GM10847 (cell line): Measurements from ENCODE around the gene GRIK4.

Experiments used
- POLR2A ChIP-seq: IDR thresholded peaks from 2 replicates; pipeline ENCODE4 v1.6.1; 2011; ENCODE audit not compliant: insufficient read length; ENCODE audit errors: extremely low read depth

The GRIK4 gene

DNA sequence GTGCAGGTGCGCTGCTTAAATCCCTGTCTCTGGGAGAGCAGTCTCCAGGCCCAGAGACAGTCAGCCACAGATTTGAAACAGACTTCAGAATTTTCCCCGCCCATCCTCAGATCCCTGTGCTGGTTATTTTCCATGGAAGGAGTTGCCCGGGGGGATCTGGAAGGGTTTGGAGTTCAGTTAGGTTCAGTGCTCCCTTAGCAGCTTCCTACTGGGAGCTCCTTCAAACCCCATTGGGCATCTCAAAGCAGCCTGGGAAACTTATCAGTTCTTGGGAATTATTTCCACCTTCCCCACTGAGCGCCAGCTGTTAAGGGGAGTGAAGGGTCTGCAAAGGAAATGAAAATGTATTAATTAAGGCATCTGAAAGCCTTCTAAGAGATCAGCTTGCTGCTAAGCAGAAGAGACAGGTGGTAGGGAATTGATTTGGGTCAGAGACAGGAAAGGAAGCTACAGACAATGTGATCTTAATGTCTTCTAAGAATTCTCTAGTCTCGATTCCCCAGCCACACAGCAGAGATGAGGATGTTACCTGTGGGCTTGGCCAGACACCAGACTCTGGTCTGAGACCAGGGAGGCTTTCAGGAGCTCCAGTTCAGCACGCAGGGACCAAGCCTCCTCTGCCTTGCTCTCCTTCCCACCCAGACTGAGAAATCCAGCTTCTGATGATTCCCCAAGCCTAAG is 406.2 kb downstream of the GRIK4 start:
- no peak for TF ChIP-seq POLR2A

DNA sequence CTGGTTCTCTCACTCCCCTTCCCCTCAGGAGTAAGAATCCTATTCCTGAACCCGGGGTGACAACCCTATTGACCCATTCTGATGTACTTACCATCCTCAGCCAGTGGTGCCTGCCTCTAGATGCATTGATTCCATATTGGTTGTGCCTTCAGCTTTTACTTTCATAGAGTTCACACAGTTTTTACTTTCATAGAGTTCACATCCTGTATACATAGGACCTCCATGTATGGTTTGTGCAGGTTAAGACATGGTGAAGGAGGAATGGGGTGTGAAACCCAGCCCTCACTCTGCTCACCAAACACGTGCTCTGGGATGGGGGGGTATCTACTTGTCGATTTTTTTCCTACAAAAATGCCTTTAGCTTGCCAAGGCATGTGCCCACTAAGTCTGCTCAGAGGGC is 406.7 kb downstream of the GRIK4 start:
- no peak for TF ChIP-seq POLR2A

DNA sequence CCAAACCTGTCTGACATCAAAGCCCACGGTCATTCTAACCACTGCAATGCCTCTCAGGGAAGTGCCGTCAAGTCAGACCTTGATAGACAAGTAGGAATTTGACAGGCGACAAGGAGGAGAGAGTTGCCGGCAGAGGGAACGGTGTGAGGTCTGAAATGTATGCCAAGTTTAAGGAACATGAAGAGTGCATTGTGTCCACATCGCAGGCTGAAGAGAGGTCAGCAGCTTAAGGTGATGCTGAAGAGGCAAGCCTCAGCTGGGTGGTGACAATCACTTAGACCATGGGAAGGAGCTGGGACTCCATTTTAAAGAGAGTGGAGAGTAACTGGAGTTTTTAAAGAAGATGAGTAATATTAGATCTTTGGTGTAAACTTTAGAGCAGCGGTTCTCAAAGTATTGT is 407.5 kb downstream of the GRIK4 start:
- no peak for TF ChIP-seq POLR2A

DNA sequence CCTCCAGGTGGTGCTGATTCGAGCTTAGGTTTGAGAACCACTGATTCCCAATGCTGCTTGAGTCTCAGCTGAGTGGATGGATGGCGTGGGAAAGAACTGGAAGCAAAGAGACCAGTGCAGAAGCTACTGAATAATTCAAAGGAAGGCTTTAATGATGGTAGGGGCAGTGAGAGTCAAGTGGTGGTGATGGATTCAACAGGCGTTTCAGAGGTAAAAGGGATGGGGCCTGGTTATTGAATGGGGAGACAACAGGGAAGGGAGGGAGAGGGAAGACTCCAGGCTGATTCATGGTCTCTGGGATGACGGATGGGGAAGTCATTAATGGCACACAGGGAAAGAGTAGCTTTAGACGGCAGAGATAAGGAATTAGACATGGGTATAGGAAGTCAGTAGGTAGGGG is 408.0 kb downstream of the GRIK4 start:
- TF ChIP-seq POLR2A, result no peak

DNA sequence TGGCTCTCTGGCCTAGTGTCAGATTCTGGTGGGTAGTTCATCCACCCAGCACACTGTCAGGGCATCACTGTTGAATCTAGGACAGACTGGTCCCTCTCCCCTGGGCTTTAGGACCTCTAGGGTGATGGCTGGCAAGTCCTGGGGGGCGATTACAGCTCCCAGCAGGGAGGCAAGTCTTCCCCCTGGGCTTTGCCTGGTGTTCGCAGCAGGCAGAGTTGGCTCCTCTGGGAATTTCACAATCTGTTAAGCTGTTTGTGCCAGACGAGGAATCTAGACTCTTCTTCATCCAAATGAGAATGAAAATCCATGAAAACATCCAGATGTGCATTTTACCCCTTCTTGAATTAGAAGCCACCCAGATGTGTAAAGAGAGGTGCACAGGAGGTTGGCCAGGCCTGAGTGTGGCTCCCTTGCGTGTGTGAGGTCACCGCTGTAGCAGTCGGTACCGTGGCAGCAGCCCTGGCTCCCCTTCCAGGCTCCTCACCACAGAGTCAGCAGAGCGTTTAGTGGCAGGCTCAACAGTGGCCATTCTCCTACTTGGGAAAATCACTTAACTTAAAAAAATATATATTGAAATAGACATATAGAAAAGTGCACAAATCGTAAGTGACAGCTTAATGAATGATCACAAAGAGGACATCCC is 412.4 kb downstream of the GRIK4 start:
- no peak for TF ChIP-seq POLR2A

DNA sequence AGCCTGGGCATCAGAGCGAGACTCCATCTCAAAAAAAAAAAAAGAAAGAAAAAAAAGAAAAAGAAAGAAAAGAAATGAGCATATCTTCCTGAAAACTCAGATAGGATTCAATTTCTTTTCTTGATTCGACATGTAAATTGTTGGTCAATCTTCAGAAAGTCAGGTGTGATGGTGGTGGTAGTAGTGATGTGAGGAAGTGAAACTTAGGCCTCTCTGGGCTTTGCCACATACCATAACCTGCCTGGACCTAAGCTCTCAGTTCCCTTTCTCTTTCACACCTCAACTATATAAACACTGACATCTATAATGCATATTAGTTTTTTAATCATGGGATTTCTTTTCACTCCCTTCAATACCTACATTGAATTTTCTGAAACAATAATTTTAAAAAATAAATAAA is 414.4 kb downstream of the GRIK4 start:
- TF ChIP-seq POLR2A, result no peak

DNA sequence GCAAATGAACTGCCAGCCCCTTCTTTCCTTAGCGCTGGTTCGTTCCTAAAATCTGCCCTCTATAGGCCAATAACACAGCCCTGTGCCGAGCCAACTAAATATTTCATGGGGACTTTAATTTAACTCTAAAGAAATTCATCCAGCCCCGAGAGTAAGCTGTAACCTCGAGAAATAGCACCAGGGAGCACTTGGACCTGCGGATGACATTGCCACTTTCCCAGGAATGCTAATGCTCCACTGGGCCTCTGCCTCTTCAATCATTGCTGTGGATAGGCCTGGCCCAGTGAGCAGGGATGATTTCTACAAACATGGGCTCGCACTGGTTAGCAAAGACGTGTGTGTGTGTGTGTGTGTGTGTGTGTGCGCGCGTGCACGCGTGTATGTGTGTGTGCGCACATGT is 417.1 kb downstream of the GRIK4 start:
- TF ChIP-seq POLR2A, result no peak

DNA sequence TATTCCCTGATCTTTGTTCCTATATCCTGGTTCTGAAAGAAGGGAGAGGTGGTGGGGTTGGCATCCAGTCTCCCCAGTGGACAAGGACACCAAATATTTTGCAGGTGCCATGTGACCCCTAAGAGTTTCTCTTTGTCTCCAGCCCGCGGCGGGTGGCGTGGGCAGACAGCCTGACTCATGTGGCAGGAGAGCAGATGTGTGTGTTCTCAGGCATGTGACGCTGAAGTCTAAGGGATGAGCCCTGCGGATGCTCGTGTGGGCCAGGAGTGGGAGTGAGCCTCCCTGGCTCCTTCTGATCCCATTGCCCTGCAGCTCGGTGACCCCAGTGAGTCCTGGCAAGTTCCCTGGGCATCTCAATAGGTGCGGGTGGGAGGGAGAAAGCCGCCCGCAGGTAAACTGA is 417.5 kb downstream of the GRIK4 start:
- no peak for TF ChIP-seq POLR2A

DNA sequence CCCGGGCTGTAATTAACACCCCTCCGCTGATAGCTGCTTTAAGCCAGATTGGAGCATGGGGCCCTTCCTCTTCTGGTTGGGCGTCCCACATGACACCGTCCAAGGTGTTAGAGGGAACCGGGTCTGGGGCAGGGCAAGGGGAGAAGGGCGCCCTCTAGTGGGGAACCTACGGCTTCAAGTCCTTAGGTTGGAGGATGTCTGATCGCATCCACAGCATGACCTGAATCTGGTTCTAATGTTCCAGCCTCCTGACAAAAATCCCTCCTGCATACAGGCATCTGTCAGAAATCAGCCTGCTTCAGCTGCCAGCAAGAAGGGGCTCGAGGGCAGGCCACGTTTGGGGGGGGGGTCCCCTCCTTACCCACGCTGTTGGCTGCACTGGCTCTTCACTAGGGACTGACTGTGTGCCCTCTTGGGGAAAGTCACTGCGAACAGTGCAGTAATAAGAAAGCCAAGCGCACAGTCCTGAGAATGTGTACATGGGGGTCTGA is 418.2 kb downstream of the GRIK4 start:
- no peak for TF ChIP-seq POLR2A

DNA sequence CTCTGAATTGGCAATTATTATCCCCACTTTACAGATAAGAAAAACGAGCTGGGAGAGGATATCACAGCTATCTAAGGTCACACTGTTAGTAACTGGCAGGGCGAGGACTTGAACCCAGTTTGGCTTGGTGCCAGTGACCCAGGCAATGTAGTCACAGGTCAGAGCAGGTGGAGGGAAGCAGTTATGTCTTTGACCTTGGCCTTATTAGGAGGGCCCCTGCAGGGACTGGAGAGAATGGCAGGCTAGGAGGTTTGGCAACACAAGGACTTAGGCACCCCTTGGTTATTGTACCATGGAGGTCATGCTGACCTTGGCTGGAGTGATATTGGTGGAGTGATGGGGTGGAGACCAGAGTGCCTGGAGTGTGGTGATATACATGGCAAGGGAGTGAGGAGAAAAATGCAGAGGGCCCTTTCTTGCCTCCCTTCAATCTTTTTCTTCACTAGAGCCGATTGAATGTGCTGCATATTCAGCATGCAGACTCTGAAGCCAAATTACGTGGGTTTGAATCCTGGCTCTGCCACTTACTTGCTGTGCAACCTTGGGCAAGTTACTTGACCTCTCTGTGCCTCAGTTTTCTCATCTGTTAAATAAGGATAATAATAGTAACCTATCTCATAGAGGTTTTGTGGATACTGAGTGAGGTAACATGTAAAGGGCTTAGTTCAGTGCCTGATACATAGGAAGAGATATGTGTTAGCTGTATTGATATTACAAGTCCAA is 419.7 kb downstream of the GRIK4 start:
- TF ChIP-seq POLR2A, result no peak

DNA sequence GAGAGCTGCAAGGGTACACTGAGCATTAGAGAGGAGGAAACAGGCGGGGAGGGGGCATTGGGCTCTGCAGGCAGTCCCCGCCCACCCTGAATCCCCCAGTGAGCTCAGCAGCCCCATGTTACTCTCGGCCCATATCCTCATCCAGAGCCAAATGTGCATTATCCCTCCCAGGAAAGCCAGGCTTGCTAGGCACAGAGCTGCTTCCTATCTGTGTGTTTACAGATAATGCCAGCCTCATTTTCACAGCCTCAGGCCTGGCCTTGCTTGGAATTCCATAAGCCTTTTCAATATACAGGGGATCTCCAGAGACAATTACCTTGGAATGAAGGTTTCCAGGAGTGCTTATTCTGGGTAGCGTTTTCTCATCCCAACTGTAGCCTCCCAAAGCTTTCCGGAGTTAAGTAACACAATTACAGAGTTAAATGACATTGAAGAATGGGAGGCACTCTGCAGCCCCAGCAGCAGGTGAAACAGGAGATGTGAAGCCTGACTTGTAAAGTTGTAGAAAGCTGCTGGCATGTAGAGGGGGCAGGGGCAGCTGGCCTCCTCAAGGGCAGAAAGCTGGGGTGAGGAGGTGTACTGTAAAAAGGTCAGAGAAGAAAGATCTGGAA is 420.9 kb downstream of the GRIK4 start:
- no peak for TF ChIP-seq POLR2A

DNA sequence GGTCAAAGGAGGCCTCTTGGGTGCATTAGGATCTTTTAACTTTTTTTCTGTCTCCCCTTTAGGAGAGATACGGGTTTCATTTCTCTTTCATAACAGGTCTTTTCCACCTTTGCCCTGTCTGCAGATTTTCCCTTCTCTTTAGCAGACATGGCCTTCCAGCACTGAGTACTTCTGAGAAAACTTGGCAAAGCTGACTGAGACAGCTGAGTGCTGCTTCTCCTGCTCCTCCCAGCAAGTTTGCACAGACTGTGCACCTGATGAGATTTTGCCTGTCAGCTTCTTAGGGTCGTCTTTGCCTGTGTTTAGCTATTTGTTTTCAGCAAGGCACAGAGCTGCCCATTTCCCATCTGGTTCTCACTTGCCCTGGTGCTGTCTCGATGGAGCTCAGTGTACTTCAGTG is 424.8 kb downstream of the GRIK4 start:
- no peak for TF ChIP-seq POLR2A

DNA sequence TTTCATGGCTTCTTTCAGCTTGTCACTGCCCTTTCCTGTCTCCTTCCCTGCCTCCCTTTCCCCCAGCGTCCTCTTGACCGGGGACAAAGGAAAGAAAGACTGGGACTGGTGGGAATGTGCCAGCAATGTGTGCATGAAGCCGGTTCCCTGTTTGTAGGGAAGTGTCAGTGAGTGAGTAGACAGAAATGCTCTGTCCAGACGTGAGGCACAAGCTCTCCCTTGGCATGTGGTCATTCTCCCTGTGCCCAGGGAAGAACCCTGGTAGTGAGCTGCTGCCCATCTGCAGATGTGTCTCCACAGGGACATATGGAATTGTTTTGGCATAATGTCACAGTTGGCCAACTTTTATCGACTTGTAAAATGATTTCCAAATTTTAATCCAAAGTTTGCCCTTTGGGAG is 426.0 kb downstream of the GRIK4 start:
- TF ChIP-seq POLR2A, result no peak

DNA sequence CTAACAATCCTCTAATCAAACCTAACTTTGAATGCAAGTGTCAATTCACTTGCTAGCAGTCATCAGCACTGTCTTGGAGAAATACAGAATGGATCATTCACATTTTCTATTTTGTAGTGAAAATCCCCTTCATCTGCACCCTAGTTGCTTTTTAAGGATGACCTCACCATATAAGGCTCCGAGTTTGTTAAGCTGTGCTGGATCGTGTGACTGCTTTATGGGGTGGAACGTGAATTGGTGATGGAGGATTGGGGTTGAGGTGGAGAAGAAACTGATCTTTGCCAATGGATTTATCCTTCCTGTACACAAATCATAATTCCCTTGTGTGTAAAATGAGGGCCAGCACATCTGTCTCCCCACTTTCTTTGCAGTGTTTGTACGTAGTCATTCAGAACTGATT is 426.7 kb downstream of the GRIK4 start:
- TF ChIP-seq POLR2A, result no peak

DNA sequence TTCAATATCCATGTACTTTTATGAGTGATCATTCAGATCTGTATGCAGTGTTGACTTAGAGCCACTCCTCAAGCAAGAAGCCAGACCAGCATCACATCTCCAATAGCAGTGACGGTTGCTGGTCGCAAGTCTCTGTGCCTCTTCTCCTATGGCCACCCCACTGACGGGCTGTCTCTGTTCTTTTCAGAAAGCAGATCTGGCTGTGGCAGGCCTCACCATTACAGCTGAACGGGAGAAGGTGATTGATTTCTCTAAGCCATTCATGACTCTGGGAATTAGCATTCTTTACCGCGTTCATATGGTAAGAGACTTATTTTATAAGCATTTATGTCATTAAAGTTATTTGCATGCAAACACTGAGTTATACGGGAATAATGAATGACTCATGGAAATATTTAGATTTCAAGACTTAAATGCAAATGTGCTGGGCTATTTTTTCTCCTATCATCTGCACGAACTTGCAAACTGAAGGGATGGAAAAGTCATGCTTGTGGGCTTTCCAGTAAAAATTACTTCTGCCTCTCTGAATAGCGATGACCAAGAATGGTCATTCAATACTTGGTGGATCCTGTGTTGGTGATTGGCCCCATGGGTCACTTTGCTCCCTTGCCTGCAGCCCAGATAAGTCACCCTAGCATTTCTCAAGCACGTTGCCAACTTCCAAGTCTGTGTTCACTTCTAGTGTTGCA is 428.8 kb downstream of the GRIK4 start:
- no peak for TF ChIP-seq POLR2A
